SK-N-SH (cell line): Measurements from ENCODE around the gene RAP1GAP. TPM values are rescaled to one million over a fixed set of nuclear protein-coding genes. Genes with fewer than 3 reads are reported as not detected.

Experiments
- CTCF ChIA-PET: fragments of 300-600, 350-600 bp; formaldehyde crosslinking; extraction: SDS; loops from one replicate; lab custom pipeline; 2021; lab: Yijun Ruan, JAX
- POLR2A ChIA-PET: fragments of 350-600 bp; sonication (Branson Sonifier 250); formaldehyde crosslinking; extraction: SDS; loops from one replicate; lab custom pipeline; 2020; ENCODE audit warnings: antibody characterized with exemption, inconsistent platforms; lab: Yijun Ruan, JAX
- DNase-seq: peaks from one replicate; pipeline ENCODE4 v3.0.0; 2012
- H2AFZ ChIP-seq: fragments of 200-600 bp; sonication (generic); 2 replicates; pipeline ENCODE4 v1.8.1; 2016; ENCODE audit warnings: antibody characterized with exemption, mild to moderate bottlenecking, low read depth
- H3F3A ChIP-seq: fragments of 200-600 bp; sonication (generic); replicated peaks from 2 replicates; pipeline ENCODE3; 2016; ENCODE audit warnings: antibody characterized with exemption, mild to moderate bottlenecking; ENCODE audit not compliant: insufficient read depth
- H3K27ac ChIP-seq, 2 experiments: fragments of 200-500 bp in 1 of 2; fragments of 200-600 bp in 1 of 2; sonication (Bioruptor generic) in 1 of 2; sonication (generic), shearing (Covaris generic) in 1 of 2; 2 replicates each; pipeline versions ENCODE4 v1.5.1 to v1.6.1; 2014 to 2016; ENCODE audit warnings: low read depth in 2 of 2, inconsistent platforms in 1 of 2, low read length in 1 of 2, mild to moderate bottlenecking in 1 of 2, mixed read lengths in 1 of 2
- H3K27me3 ChIP-seq: fragments of 200-600 bp; sonication (generic), shearing (Covaris generic); 2 replicates; pipeline ENCODE4 v1.6.1; 2016; ENCODE audit warnings: mixed run types; ENCODE audit not compliant: insufficient read depth
- H3K36me3 ChIP-seq, 2 experiments: fragments of 200-500 bp in 1 of 2; fragments of 200-600 bp in 1 of 2; sonication (Bioruptor generic) in 1 of 2; sonication (generic) in 1 of 2; replicated peaks in 1 of 2; 2 replicates each; pipeline versions ENCODE3 to v1.5.1; 2014 to 2016; ENCODE audit warnings: low read length in 1 of 2, mild to moderate bottlenecking in 1 of 2; ENCODE audit not compliant: insufficient read depth in 2 of 2, control insufficient read depth in 1 of 2
- H3K4me1 ChIP-seq, 2 experiments: fragments of 200-500 bp in 1 of 2; fragments of 200-600 bp in 1 of 2; sonication (Bioruptor generic) in 1 of 2; sonication (generic), shearing (Covaris generic) in 1 of 2; 2 replicates each; pipeline versions ENCODE4 v1.5.1 to v1.6.1; 2014 to 2016; ENCODE audit warnings: low read depth in 1 of 2, low read length in 1 of 2, mixed run types in 1 of 2; ENCODE audit not compliant: insufficient read depth in 2 of 2, control insufficient read depth in 1 of 2
- H3K4me2 ChIP-seq: fragments of 200-600 bp; sonication (generic), shearing (Covaris generic); 2 replicates; pipeline ENCODE4 v1.6.1; 2017; ENCODE audit warnings: mixed run types
- H3K4me3 ChIP-seq, 2 experiments: fragments of 200-500 bp in 1 of 2; fragments of 200-600 bp in 1 of 2; sonication (Bioruptor generic) in 1 of 2; sonication (generic), shearing (Covaris generic) in 1 of 2; 2 replicates each; pipeline versions ENCODE4 v1.5.1 to v1.8.1; 2014 to 2016; ENCODE audit warnings: low read depth in 2 of 2, inconsistent platforms in 1 of 2, low read length in 1 of 2, mild to moderate bottlenecking in 1 of 2, mixed read lengths in 1 of 2, moderate library complexity in 1 of 2
- H3K79me2 ChIP-seq: fragments of 200-600 bp; sonication (generic); 2 replicates; pipeline ENCODE4 v1.8.1; 2017; ENCODE audit warnings: mild to moderate bottlenecking; ENCODE audit not compliant: insufficient read depth
- H3K9ac ChIP-seq: fragments of 200-600 bp; sonication (generic); 2 replicates; pipeline ENCODE4 v1.6.1; 2017; ENCODE audit warnings: mixed run types
- H3K9me2 ChIP-seq: fragments of 200-600 bp; sonication (generic); 2 replicates; pipeline ENCODE4 v1.6.1; 2017; ENCODE audit warnings: mixed run types
- H3K9me3 ChIP-seq: fragments of 200-600 bp; sonication (generic); 2 replicates; pipeline ENCODE4 v1.6.1; 2017; ENCODE audit warnings: mixed run types, mild to moderate bottlenecking, moderate library complexity
- H4K20me1 ChIP-seq: fragments of 200-600 bp; sonication (generic); 2 replicates; pipeline ENCODE4 v1.6.1; 2017; ENCODE audit warnings: mild to moderate bottlenecking, mixed run types; ENCODE audit not compliant: insufficient read depth
- FOXM1 ChIP-seq: IDR thresholded peaks from 2 replicates; pipeline ENCODE4 v1.4.0; 2012; ENCODE audit warnings: low read depth, mild to moderate bottlenecking
- MAX ChIP-seq: IDR thresholded peaks from 2 replicates; pipeline ENCODE4 v1.4.0; 2012; ENCODE audit warnings: low read depth
- MEF2A ChIP-seq: IDR thresholded peaks from 2 replicates; pipeline ENCODE4 v1.4.0; 2012; ENCODE audit warnings: low read depth, borderline replicate concordance
- MXI1 ChIP-seq: IDR thresholded peaks from 2 replicates; pipeline ENCODE4 v1.6.1; 2012; ENCODE audit warnings: mild to moderate bottlenecking, low read depth, low read length, improper control_type of control experiment
- NRF1 ChIP-seq: IDR thresholded peaks from 2 replicates; pipeline ENCODE4 v1.6.1; 2012; ENCODE audit warnings: low read depth, mild to moderate bottlenecking, low read length
- POLR2AphosphoS5 ChIP-seq: IDR thresholded peaks from 2 replicates; pipeline ENCODE4 v1.6.1; 2012; ENCODE audit warnings: low read depth, low read length
- TCF12 ChIP-seq: IDR thresholded peaks from 2 replicates; pipeline ENCODE4 v1.4.0; 2012
- WGBS: methylation state at CpG from one replicate; pipeline ENCODE4 v1.1.6; 2017; ENCODE audit warnings: low lambda C conversion rate; 5-methylcytosine and 5-hydroxymethylcytosine counted together
- polyA plus RNA-seq, 3 experiments: library from polyadenylated mRNA; depleted of rRNA; stranded (reverse); fragments of >200 nt; gene quantifications; 2 replicates each; pipeline ENCODE4 v1.2.3, GENCODE V29; 2012
- TF ChIP-seq, protein P1 (sequence below): IDR thresholded peaks from 2 replicates; pipeline ENCODE4 v1.4.0; 2012; ENCODE audit warnings: low read depth, borderline replicate concordance

Gene RAP1GAP
- polyA plus RNA-seq, 1 of the 3 experiments (the other 2 are of a cell fraction) = 0.99 TPM

GRCh38 chr1:21652937-21653743, 16.0 kb downstream of the RAP1GAP start:
- Histone ChIP-seq H4K20me1 (no peaks in the 10 kb centered on the region), H3K4me1 (peaks cover 0 to 19% of the 10 kb centered on the region in 2 experiments; a peak in 1 of 4 replicates), H3K9ac (no peak overlapping the region), H2AFZ (no peak overlapping the region), H3K4me2 (no peak overlapping the region), H3K9me2 (no peaks in the 10 kb centered on the region), H3K27me3 (peaks cover 10% of the 10 kb centered on the region), H3F3A (no peaks in the 10 kb centered on the region), H3K4me3 (no peak overlapping the region), H3K36me3 (no peaks in the 10 kb centered on the region), H3K27ac (no peak overlapping the region), H3K9me3 (no peaks in the 10 kb centered on the region), H3K79me2 (no peaks in the 10 kb centered on the region)
- CTCF ChIA-PET = interaction anchor here (0.6 to 1.3 kb wide), 4 partner anchors 14 to 283 kb away, joined by 3 to 4 read pairs (median 3); no protein-coding TSS in a partner anchor
- no peak for TF ChIP-seq FOXM1
- TF ChIP-seq, protein P1, sequence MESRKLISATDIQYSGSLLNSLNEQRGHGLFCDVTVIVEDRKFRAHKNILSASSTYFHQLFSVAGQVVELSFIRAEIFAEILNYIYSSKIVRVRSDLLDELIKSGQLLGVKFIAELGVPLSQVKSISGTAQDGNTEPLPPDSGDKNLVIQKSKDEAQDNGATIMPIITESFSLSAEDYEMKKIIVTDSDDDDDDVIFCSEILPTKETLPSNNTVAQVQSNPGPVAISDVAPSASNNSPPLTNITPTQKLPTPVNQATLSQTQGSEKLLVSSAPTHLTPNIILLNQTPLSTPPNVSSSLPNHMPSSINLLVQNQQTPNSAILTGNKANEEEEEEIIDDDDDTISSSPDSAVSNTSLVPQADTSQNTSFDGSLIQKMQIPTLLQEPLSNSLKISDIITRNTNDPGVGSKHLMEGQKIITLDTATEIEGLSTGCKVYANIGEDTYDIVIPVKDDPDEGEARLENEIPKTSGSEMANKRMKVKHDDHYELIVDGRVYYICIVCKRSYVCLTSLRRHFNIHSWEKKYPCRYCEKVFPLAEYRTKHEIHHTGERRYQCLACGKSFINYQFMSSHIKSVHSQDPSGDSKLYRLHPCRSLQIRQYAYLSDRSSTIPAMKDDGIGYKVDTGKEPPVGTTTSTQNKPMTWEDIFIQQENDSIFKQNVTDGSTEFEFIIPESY = no peak
- no peak for DNase-seq
- 82% methylated on average over 7 of the region's 10 CpGs for WGBS
- POLR2A ChIA-PET = no interaction called here

GRCh38 chr1:21652101-21652936, 16.8 kb downstream of the RAP1GAP start:
- Histone ChIP-seq H3K9me3 (no peaks in the 10 kb centered on the region), H3K79me2 (no peaks in the 10 kb centered on the region), H3K27me3 (peaks cover 10% of the 10 kb centered on the region), H2AFZ (no peak overlapping the region), H3K27ac (no peak overlapping the region), H3K36me3 (no peaks in the 10 kb centered on the region), H3K4me3 (no peak overlapping the region; a peak in 2 of 4 replicates), H3F3A (no peaks in the 10 kb centered on the region), H4K20me1 (no peaks in the 10 kb centered on the region), H3K4me2 (no peak overlapping the region), H3K4me1 (peaks cover 0 to 19% of the 10 kb centered on the region in 2 experiments; a peak in 1 of 4 replicates), H3K9me2 (no peaks in the 10 kb centered on the region)
- ChIA-PET CTCF (interaction anchor here (0.6 to 1.3 kb wide), 5 partner anchors 13 to 278 kb away, joined by 3 read pairs; no protein-coding TSS in a partner anchor), POLR2A (no interaction called here)
- WGBS = 83% methylated on average over 21 of the region's 39 CpGs
- no peak for DNase-seq
- TF ChIP-seq MEF2A (no peak), NRF1 (no peak), TCF12 (no peak), POLR2AphosphoS5 (no peak), MAX (no peak), MXI1 (no peak)
- TF ChIP-seq, all 33 proteins: peak for 0
- H3K9ac ChIP-seq = no peak overlapping the region
